ENCODE results near the gene CYP17A1.

- no peak for TF ChIP-seq CTCF (IDR thresholded peaks at IDR 0.05; ENCODE audit: insufficient read depth, low read length, poor library complexity, severe bottlenecking)
- TF ChIP-seq EZH2phosphoT487 (conservative IDR thresholded peaks at IDR 0.05; ENCODE audit: low read length): no peak
These were observed 26.4 kb upstream of the CYP17A1 start for GRCh38 chr10:102863660-102864059.

All from SU-DHL-6 (cell line).